ENCODE results near the gene FNIP1. TPM values are rescaled to one million over a fixed set of nuclear protein-coding genes. Genes with fewer than 3 reads are reported as not detected.

FNIP1 gene
- total and polyA plus RNA-seq, 9 of the 15 experiments (the other 6 are each of a cell fraction or from before 2014, with no cell fraction given), result 5.0 to 32.8 (median 18.4) TPM

DNA sequence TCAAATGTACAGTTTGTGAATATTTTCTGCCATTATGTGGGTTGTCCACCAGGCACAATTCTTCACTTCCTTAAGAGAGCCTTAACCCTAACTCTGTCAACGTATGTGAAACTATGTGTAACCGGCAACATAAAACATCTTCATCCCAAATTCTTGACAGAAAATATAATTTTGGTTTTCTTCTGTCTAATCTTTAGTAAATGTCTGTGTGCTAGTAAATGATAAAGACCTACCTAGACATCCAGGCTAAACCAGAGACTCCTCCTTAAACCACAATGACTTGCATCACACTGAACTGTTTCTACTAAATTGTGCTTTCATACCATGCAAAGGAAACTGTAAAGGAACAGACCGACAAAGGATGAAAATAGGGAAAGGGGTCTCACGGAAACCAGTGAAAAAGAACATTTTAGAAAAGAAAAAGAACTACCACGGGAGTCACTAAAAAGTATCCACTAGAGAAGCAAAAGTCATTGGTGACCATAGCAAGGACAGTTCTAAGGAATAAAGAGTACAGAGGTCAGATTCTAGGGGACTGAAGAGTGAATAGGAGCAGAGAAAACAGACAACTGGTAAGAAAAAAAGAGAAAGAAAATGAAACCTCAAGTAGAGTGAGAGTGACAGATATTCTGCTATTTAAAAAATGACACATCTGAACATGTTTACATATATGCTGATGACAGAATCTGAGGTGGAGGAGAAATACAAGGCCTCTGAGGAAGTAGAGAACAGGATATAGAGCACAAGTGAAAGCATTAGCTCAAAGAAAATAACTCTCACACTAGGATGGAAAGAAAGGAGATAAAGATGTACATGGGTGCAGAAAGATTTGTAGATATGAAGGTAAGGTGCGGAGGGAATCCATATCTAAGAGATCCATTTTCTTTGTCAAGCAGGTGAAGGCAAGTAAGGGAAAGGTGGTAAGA, 49.4 kb downstream of the FNIP1 start (continued):
- TF ChIP-seq, protein P1, sequence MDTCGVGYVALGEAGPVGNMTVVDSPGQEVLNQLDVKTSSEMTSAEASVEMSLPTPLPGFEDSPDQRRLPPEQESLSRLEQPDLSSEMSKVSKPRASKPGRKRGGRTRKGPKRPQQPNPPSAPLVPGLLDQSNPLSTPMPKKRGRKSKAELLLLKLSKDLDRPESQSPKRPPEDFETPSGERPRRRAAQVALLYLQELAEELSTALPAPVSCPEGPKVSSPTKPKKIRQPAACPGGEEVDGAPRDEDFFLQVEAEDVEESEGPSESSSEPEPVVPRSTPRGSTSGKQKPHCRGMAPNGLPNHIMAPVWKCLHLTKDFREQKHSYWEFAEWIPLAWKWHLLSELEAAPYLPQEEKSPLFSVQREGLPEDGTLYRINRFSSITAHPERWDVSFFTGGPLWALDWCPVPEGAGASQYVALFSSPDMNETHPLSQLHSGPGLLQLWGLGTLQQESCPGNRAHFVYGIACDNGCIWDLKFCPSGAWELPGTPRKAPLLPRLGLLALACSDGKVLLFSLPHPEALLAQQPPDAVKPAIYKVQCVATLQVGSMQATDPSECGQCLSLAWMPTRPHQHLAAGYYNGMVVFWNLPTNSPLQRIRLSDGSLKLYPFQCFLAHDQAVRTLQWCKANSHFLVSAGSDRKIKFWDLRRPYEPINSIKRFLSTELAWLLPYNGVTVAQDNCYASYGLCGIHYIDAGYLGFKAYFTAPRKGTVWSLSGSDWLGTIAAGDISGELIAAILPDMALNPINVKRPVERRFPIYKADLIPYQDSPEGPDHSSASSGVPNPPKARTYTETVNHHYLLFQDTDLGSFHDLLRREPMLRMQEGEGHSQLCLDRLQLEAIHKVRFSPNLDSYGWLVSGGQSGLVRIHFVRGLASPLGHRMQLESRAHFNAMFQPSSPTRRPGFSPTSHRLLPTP (IDR thresholded peaks at IDR 0.05; ENCODE audit: borderline replicate concordance, extremely low read depth, insufficient read length), result no peak
- TF ChIP-seq ZNF184 (CRISPR knock-in tag; IDR thresholded peaks at IDR 0.05) (no peak), ZNF12 (CRISPR knock-in tag; IDR thresholded peaks at IDR 0.05) (no peak), ARNT (IDR thresholded peaks at IDR 0.05) (peak; percentile 74 to 95; a peak in 3 of 4 replicates), IRF2 (CRISPR knock-in tag; IDR thresholded peaks at IDR 0.05) (no peak)
- TF ChIP-seq, protein P2, sequence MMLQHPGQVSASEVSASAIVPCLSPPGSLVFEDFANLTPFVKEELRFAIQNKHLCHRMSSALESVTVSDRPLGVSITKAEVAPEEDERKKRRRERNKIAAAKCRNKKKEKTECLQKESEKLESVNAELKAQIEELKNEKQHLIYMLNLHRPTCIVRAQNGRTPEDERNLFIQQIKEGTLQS (IDR thresholded peaks at IDR 0.05), result peak; percentile 81
- TF ChIP-seq, protein P2 (CRISPR knock-in tag; conservative IDR thresholded peaks at IDR 0.05), result 0 out of 2 replicates have a peak, but pooled peaks have one; percentile 26
- TF ChIP-seq, protein P3, sequence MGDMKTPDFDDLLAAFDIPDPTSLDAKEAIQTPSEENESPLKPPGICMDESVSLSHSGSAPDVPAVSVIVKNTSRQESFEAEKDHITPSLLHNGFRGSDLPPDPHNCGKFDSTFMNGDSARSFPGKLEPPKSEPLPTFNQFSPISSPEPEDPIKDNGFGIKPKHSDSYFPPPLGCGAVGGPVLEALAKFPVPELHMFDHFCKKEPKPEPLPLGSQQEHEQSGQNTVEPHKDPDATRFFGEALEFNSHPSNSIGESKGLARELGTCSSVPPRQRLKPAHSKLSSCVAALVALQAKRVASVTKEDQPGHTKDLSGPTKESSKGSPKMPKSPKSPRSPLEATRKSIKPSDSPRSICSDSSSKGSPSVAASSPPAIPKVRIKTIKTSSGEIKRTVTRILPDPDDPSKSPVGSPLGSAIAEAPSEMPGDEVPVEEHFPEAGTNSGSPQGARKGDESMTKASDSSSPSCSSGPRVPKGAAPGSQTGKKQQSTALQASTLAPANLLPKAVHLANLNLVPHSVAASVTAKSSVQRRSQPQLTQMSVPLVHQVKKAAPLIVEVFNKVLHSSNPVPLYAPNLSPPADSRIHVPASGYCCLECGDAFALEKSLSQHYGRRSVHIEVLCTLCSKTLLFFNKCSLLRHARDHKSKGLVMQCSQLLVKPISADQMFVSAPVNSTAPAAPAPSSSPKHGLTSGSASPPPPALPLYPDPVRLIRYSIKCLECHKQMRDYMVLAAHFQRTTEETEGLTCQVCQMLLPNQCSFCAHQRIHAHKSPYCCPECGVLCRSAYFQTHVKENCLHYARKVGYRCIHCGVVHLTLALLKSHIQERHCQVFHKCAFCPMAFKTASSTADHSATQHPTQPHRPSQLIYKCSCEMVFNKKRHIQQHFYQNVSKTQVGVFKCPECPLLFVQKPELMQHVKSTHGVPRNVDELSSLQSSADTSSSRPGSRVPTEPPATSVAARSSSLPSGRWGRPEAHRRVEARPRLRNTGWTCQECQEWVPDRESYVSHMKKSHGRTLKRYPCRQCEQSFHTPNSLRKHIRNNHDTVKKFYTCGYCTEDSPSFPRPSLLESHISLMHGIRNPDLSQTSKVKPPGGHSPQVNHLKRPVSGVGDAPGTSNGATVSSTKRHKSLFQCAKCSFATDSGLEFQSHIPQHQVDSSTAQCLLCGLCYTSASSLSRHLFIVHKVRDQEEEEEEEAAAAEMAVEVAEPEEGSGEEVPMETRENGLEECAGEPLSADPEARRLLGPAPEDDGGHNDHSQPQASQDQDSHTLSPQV (IDR thresholded peaks at IDR 0.05), result peak; percentile 32
- TF ChIP-seq, protein P4, sequence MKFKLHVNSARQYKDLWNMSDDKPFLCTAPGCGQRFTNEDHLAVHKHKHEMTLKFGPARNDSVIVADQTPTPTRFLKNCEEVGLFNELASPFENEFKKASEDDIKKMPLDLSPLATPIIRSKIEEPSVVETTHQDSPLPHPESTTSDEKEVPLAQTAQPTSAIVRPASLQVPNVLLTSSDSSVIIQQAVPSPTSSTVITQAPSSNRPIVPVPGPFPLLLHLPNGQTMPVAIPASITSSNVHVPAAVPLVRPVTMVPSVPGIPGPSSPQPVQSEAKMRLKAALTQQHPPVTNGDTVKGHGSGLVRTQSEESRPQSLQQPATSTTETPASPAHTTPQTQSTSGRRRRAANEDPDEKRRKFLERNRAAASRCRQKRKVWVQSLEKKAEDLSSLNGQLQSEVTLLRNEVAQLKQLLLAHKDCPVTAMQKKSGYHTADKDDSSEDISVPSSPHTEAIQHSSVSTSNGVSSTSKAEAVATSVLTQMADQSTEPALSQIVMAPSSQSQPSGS (CRISPR knock-in tag; IDR thresholded peaks at IDR 0.05), result no peak

All from K562 (cell line).